ENCODE data around the gene TGDS. TPM values are rescaled to one million over a fixed set of nuclear protein-coding genes. Genes with fewer than 3 reads are reported as not detected.
A peak's percentile ranks its signal among the peaks of the same experiment; 100 is the strongest.

The TGDS gene
- total and polyA plus RNA-seq, 2 experiments from 2014 or later: 8.6 to 21.5 TPM

DNA sequence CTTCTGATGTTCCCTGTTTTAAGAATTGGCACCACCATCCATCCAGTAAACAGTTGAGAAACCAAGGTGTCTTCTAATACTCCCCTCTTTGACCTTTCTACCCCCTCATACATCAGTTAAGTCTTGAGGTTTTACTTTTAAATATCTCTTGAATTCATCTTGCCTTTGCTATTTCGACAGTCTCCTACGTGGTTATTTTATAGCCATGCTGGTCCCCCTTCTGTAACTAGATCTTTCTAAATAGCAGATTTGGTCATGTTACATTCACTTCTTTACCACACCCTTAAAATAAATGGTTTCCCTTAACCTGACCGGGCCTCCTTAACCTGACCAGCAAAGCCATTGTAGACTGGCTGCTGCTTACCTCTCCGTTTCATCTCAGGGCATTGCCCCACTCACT lies 11.1 kb upstream of the TGDS start:
- H3K79me2 ChIP-seq: peaks cover 43% of the 10 kb centered on the region
- DNase-seq (ENCODE audit: low spot score): no peak
- no peaks in the 10 kb centered on the region for H3K9me3 ChIP-seq (ENCODE audit: low read depth)
- no peaks in the 10 kb centered on the region for H3K27me3 ChIP-seq
- H3K36me3 ChIP-seq (replicated peaks; ENCODE audit: insufficient read depth, low read depth): no peaks in the 10 kb centered on the region
- no peak overlapping the region for H3K4me3 ChIP-seq
- H3K4me1 ChIP-seq (ENCODE audit: insufficient read depth): peaks cover 7% of the 10 kb centered on the region
- WGBS (ENCODE audit: low lambda C conversion rate, missing lambda C conversion rate): 91% methylated on average over 4 of the region's 4 CpGs
- H3K9me2 ChIP-seq (replicated peaks; ENCODE audit: insufficient read depth): no peaks in the 10 kb centered on the region
- H4K20me1 ChIP-seq (ENCODE audit: insufficient read depth, poor library complexity, severe bottlenecking): no peaks in the 10 kb centered on the region
- no peak overlapping the region for H2AFZ ChIP-seq
- no peak overlapping the region for H3K27ac ChIP-seq
- TF ChIP-seq EZH2phosphoT487 (IDR thresholded peaks at IDR 0.05; ENCODE audit: low read depth, severe bottlenecking, unreplicated experiment) (no peak), EZH2 (IDR thresholded peaks at IDR 0.05; ENCODE audit: borderline replicate concordance) (no peak)
- TF ChIP-seq, protein P1, sequence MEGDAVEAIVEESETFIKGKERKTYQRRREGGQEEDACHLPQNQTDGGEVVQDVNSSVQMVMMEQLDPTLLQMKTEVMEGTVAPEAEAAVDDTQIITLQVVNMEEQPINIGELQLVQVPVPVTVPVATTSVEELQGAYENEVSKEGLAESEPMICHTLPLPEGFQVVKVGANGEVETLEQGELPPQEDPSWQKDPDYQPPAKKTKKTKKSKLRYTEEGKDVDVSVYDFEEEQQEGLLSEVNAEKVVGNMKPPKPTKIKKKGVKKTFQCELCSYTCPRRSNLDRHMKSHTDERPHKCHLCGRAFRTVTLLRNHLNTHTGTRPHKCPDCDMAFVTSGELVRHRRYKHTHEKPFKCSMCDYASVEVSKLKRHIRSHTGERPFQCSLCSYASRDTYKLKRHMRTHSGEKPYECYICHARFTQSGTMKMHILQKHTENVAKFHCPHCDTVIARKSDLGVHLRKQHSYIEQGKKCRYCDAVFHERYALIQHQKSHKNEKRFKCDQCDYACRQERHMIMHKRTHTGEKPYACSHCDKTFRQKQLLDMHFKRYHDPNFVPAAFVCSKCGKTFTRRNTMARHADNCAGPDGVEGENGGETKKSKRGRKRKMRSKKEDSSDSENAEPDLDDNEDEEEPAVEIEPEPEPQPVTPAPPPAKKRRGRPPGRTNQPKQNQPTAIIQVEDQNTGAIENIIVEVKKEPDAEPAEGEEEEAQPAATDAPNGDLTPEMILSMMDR (IDR thresholded peaks at IDR 0.05; ENCODE audit: poor library complexity): no peak
- no peak overlapping the region for H3K4me2 ChIP-seq

DNA sequence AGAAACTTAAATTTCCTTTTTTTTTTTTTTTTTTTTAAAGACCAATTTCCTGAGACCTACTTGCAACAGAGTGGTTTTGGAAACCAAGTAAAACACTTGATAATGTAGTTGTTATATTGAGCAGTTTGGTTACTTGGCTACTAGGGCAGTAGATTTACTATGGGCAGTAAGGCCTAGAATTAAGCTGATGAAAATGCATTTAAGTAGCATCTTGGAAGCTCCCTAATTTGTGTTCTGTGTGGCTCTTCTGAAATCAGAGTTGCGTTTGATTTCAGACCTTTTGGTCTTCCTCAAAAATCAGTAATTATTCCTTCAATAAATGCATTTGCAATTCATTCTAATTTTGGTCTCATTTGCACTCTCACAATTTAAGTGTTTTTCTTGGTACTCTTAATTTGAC lies 6.5 kb upstream of the TGDS start:
- Histone ChIP-seq H3K4me3 (peak overlapping the region; percentile 84), H3K9me3 (ENCODE audit: low read depth) (no peaks in the 10 kb centered on the region), H4K20me1 (ENCODE audit: insufficient read depth, poor library complexity, severe bottlenecking) (no peaks in the 10 kb centered on the region), H2AFZ (peak overlapping the region; percentile 79), H3K79me2 (peaks cover 38% of the 10 kb centered on the region), H3K4me1 (ENCODE audit: insufficient read depth) (peaks cover 7% of the 10 kb centered on the region), H3K4me2 (peak overlapping the region; percentile 78), H3K27ac (peak overlapping the region; percentile 73), H3K27me3 (no peaks in the 10 kb centered on the region), H3K36me3 (replicated peaks; ENCODE audit: insufficient read depth, low read depth) (no peaks in the 10 kb centered on the region), H3K9me2 (replicated peaks; ENCODE audit: insufficient read depth) (no peaks in the 10 kb centered on the region)
- no peak for DNase-seq (ENCODE audit: low spot score)
- WGBS (ENCODE audit: low lambda C conversion rate, missing lambda C conversion rate): 39% methylated on average over 1 of the region's 1 CpG
- TF ChIP-seq EZH2phosphoT487 (IDR thresholded peaks at IDR 0.05; ENCODE audit: low read depth, severe bottlenecking, unreplicated experiment) (no peak), EZH2 (IDR thresholded peaks at IDR 0.05; ENCODE audit: borderline replicate concordance) (no peak)
- TF ChIP-seq, protein P1 (IDR thresholded peaks at IDR 0.05; ENCODE audit: poor library complexity): no peak

DNA sequence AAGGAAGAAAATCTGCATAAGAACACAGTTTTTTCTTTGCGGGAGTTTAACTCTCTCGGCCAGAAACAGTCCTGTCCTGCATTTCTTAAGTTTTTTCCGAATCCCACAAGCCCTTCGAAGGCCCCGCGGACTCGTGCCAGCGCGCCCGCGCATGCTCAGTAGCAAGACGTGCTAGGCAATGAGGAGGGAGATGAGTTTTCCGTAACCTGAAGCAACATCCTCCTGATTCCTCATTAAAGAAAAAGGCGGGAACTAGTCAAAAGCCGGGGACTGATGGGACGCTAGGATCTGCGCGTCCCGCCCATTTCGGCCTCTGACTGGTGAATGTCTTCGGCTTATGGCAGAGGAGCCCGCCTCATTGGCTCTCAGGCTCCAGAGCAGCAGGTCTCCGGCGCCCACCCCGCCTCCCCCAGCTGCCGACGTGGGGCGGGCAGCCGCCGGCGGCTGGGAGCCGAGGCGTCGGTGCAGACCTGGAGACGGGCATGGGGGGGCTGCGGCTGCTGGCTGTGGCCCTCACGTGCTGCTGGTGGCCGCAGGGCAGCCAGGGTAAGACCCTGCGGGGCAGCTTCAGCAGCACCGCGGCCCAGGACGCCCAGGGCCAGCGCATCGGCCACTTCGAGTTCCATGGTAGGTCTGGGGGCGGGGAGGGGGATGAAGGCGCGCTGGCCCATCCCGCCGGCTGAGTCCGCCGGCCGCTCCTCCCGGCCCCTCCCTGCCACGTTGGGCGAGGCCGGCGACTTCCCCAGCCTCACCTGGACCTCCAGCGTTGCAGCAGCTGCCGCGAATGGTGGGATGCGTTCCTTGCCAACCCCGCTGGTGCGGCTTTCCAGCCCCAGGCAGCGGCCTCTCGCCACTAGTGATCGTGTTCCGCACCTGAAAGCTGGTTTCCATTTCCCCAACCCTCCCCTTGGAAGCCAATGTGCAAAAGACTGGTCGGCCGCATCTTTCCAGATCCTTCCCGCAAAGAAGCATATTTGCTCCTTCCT lies 5.8 kb upstream of the TGDS start, which contains the start of gene GPR180:
TSS of gene GPR180 (plus strand) at position 412 of the 986 bp plus-strand sequence. CDS start at position 483, 71 bp downstream.
- H3K9me3 ChIP-seq (ENCODE audit: low read depth): no peaks in the 10 kb centered on the region
- peak; percentile 98 for DNase-seq (ENCODE audit: low spot score)
- H3K4me2 ChIP-seq: peak within 1 kb of the TSS; percentile 78
- peaks cover 33% of the 10 kb centered on the region for H3K79me2 ChIP-seq
- H3K4me3 ChIP-seq: peak within 1 kb of the TSS; percentile 84
- no peaks in the 10 kb centered on the region for H3K9me2 ChIP-seq (replicated peaks; ENCODE audit: insufficient read depth)
- TF ChIP-seq, protein P1 (IDR thresholded peaks at IDR 0.05; ENCODE audit: poor library complexity): no peak
- TF ChIP-seq EZH2phosphoT487 (IDR thresholded peaks at IDR 0.05; ENCODE audit: low read depth, severe bottlenecking, unreplicated experiment) (no peak), EZH2 (IDR thresholded peaks at IDR 0.05; ENCODE audit: borderline replicate concordance) (no peak)
- peaks cover 7% of the 10 kb centered on the region for H3K4me1 ChIP-seq (ENCODE audit: insufficient read depth)
- H2AFZ ChIP-seq: peak within 1 kb of the TSS; percentile 79
- no peaks in the 10 kb centered on the region for H3K27me3 ChIP-seq
- H3K36me3 ChIP-seq (replicated peaks; ENCODE audit: insufficient read depth, low read depth): no peaks in the 10 kb centered on the region
- H4K20me1 ChIP-seq (ENCODE audit: insufficient read depth, poor library complexity, severe bottlenecking): no peaks in the 10 kb centered on the region
- H3K27ac ChIP-seq: peak within 1 kb of the TSS; percentile 73
- WGBS (ENCODE audit: low lambda C conversion rate, missing lambda C conversion rate): 2% methylated on average over 62 of the region's 71 CpGs

Data from hepatocyte (in vitro differentiated cells).